HCT116 (cell line): ENCODE results near the gene METTL22. TPM values are rescaled to one million over a fixed set of nuclear protein-coding genes. Genes with fewer than 3 reads are reported as not detected.

Source experiments
- ATAC-seq: fragments of 200-7000 bp; cut with Tn5 transposase; 2 replicates; pipeline ENCODE4 v1.9.1; 2020; ENCODE audit warnings: mild to moderate bottlenecking, moderate library complexity
- BruUV-seq: library from RNA; stranded (reverse); fragments of 400-500 nt; replicated peaks from 2 replicates; lab custom pipeline; 2021; lab: Mats Ljungman, UMichigan
- CTCF ChIA-PET: fragments of 300-600 bp; sonication (Branson Sonifier 250); formaldehyde crosslinking; loops from one replicate; lab custom pipeline; 2021; ENCODE audit warnings: antibody characterized with exemption; lab: Charles Lee
- POLR2A ChIA-PET: fragments of 300-600, 350-600 bp; sonication (Branson Sonifier 250); formaldehyde crosslinking; loops from one replicate; lab custom pipeline; 2021; ENCODE audit warnings: antibody characterized with exemption; lab: Charles Lee
- RAD21 ChIA-PET, 2 experiments: fragments of 300-600 bp; sonication (Branson Sonifier 250); formaldehyde crosslinking; loops; one replicate each; lab custom pipeline; 2023; ENCODE audit warnings: low total read pairs in 2 of 2; ENCODE audit not compliant: uncharacterized antibody in 2 of 2, unreplicated experiment in 2 of 2, low non-redundant PET in 1 of 2; lab: Charles Lee
- DNase-seq: peaks from one replicate; pipeline ENCODE4 v3.0.0-alpha.2; 2010; ENCODE audit warnings: low read depth, low spot score
- H2AFZ ChIP-seq: fragments of 200-600 bp; shearing (Covaris generic), sonication (generic); 2 replicates; pipeline ENCODE4 v1.6.1; 2017; ENCODE audit warnings: low read depth, mixed run types, mixed read lengths, antibody characterized with exemption, low read length; ENCODE audit not compliant: poor library complexity, severe bottlenecking
- H3K27ac ChIP-seq: 2 replicates; pipeline ENCODE4 v1.5.1; 2012; ENCODE audit warnings: low read depth, low read length
- H3K27me3 ChIP-seq: fragments of 200-600 bp; sonication (generic); 2 replicates; pipeline ENCODE4 v1.6.1; 2016; ENCODE audit warnings: mixed run types, low read length, mixed read lengths; ENCODE audit not compliant: insufficient read depth
- H3K36me3 ChIP-seq, 2 experiments: fragments of 200-500 bp in 1 of 2; fragments of 200-600 bp in 1 of 2; sonication (Bioruptor generic) in 1 of 2; sonication (generic) in 1 of 2; 2 replicates each; pipeline versions ENCODE4 v1.5.1 to v1.6.1; 2014 to 2016; ENCODE audit warnings: low read length in 2 of 2, inconsistent platforms in 1 of 2, mixed read lengths in 1 of 2, mixed run types in 1 of 2; ENCODE audit not compliant: insufficient read depth in 2 of 2, control insufficient read depth in 1 of 2
- H3K4me1 ChIP-seq, 2 experiments: fragments of 200-600 bp in 1 of 2; sonication (generic) in 1 of 2; 2 replicates each; pipeline versions ENCODE4 v1.5.1 to v1.6.1; 2012 to 2017; ENCODE audit warnings: low read length in 2 of 2, inconsistent platforms in 1 of 2, mild to moderate bottlenecking in 1 of 2, mixed read lengths in 1 of 2, mixed run types in 1 of 2, moderate library complexity in 1 of 2; ENCODE audit not compliant: insufficient read depth in 2 of 2, control insufficient read depth in 1 of 2
- H3K4me2 ChIP-seq: fragments of 200-600 bp; sonication (generic); 2 replicates; pipeline ENCODE4 v1.6.1; 2017; ENCODE audit warnings: mixed run types, low read length, mixed read lengths
- H3K4me3 ChIP-seq, 2 experiments: fragments of 200-600 bp in 1 of 2; sonication (generic) in 1 of 2; replicated peaks in 1 of 2; 2 replicates each; pipeline ENCODE4 v1.5.1; 2011 to 2016; ENCODE audit warnings: low read length in 2 of 2, control low read depth in 1 of 2, low read depth in 1 of 2, mild to moderate bottlenecking in 1 of 2, mixed read lengths in 1 of 2, mixed run types in 1 of 2
- H3K79me2 ChIP-seq: fragments of 200-600 bp; sonication (generic); 2 replicates; pipeline ENCODE4 v1.6.1; 2017; ENCODE audit warnings: mild to moderate bottlenecking, mixed run types, low read length, moderate library complexity, mixed read lengths; ENCODE audit not compliant: insufficient read depth
- H3K9ac ChIP-seq: fragments of 200-600 bp; sonication (generic); 2 replicates; pipeline ENCODE4 v1.6.1; 2016; ENCODE audit warnings: low read length, mixed read lengths
- H3K9me2 ChIP-seq: fragments of 200-600 bp; sonication (generic), shearing (Covaris generic); 2 replicates; pipeline ENCODE4 v1.6.1; 2017; ENCODE audit warnings: mixed run types, mild to moderate bottlenecking, moderate library complexity; ENCODE audit not compliant: insufficient read depth
- H3K9me3 ChIP-seq, 2 experiments: fragments of 200-500 bp in 1 of 2; fragments of 200-600 bp in 1 of 2; sonication (Bioruptor generic) in 1 of 2; sonication (generic) in 1 of 2; 2 replicates each; pipeline ENCODE4 v1.6.1; 2014 to 2017; ENCODE audit warnings: low read length in 2 of 2, mixed read lengths in 2 of 2, inconsistent platforms in 1 of 2, low read depth in 1 of 2, mild to moderate bottlenecking in 1 of 2, mixed run types in 1 of 2, moderate library complexity in 1 of 2; ENCODE audit not compliant: control insufficient read depth in 1 of 2, insufficient read depth in 1 of 2
- H4K20me1 ChIP-seq: fragments of 200-600 bp; sonication (generic), shearing (Covaris generic); 2 replicates; pipeline ENCODE4 v1.6.1; 2017; ENCODE audit warnings: mixed run types, mild to moderate bottlenecking, moderate library complexity; ENCODE audit not compliant: insufficient read depth
- CEBPB ChIP-seq: IDR thresholded peaks from 2 replicates; pipeline ENCODE4 v1.6.1; 2012; ENCODE audit warnings: low read depth
- CTCF ChIP-seq, 3 experiments: fragments of 200-600 bp in 1 of 3; sonication (generic) in 1 of 3; IDR thresholded peaks in 2 of 3; conservative IDR thresholded peaks in 1 of 3; 2 replicates each; pipeline ENCODE4 v1.5.1; 2012 to 2017; ENCODE audit warnings: low read depth in 2 of 3, low read length in 2 of 3, antibody characterized with exemption in 1 of 3, borderline replicate concordance in 1 of 3, control low read depth in 1 of 3, mild to moderate bottlenecking in 1 of 3, mixed read lengths in 1 of 3, mixed run types in 1 of 3, moderate library complexity in 1 of 3; ENCODE audit not compliant: insufficient read depth in 1 of 3
- EZH2 ChIP-seq: fragments of 200-600 bp; sonication (generic); IDR thresholded peaks from 2 replicates; pipeline ENCODE4 v1.6.1; 2017; ENCODE audit warnings: antibody characterized with exemption, mixed run types
- EZH2phosphoT487 ChIP-seq: fragments of 200-600 bp; IDR thresholded peaks from 2 replicates; pipeline ENCODE4 v1.6.1; 2018; ENCODE audit warnings: antibody characterized with exemption, borderline replicate concordance
- FOSL1 ChIP-seq: IDR thresholded peaks from 2 replicates; pipeline ENCODE4 v1.6.1; 2012; ENCODE audit warnings: low read depth
- POLR2A ChIP-seq: IDR thresholded peaks from 2 replicates; pipeline ENCODE4 v1.7.0; 2011; ENCODE audit warnings: borderline replicate concordance; ENCODE audit not compliant: insufficient read depth, insufficient read length; ENCODE audit errors: extremely low read depth
- SP1 ChIP-seq: IDR thresholded peaks from 2 replicates; pipeline ENCODE4 v1.6.1; 2012; ENCODE audit warnings: low read depth
- SRF ChIP-seq: IDR thresholded peaks from 2 replicates; pipeline ENCODE4 v1.6.1; 2012; ENCODE audit warnings: low read depth
- TCF7L2 ChIP-seq: IDR thresholded peaks from 2 replicates; pipeline ENCODE4 v1.7.0; 2011; ENCODE audit warnings: borderline replicate concordance, inconsistent platforms; ENCODE audit not compliant: insufficient read depth, insufficient read length; ENCODE audit errors: extremely low read depth
- ZBTB33 ChIP-seq: IDR thresholded peaks from 2 replicates; pipeline ENCODE4 v1.6.1; 2011; ENCODE audit warnings: mild to moderate bottlenecking, low read length, moderate library complexity; ENCODE audit not compliant: insufficient replicate concordance; ENCODE audit errors: extremely low read depth
- ZFX ChIP-seq: fragments of 450-650 bp; IDR thresholded peaks from 2 replicates; pipeline ENCODE4 v1.6.1; 2017
- ZNF274 ChIP-seq: fragments of 200-500 bp; sonication (Bioruptor generic); IDR thresholded peaks from 2 replicates; pipeline ENCODE4 v1.6.1; 2014; ENCODE audit warnings: mild to moderate bottlenecking, low read depth, low read length, inconsistent platforms
- intact Hi-C: fragments of 100-400 bp; cut with micrococcal nuclease; formaldehyde crosslinking; loops from 2 replicates; pipeline ENCODE4 v1.10.0; 2022
- total RNA-seq: library from RNA; stranded (reverse); gene quantifications from one replicate; pipeline ENCODE4 v1.2.1, GENCODE V29; 2021; ENCODE audit not compliant: unreplicated experiment

The METTL22 gene
- total RNA-seq, 1 experiment from 2014 or later = 33.3 TPM

GRCh38 chr16:8607214-8607613, 14.3 kb upstream of the METTL22 start:
- no peak overlapping the region for H3K4me2 ChIP-seq
- no peaks in the 10 kb centered on the region for H3K79me2 ChIP-seq
- H3K36me3 ChIP-seq = no peaks in the 10 kb centered on the region
- no peaks in the 10 kb centered on the region for H4K20me1 ChIP-seq
- H3K9me2 ChIP-seq = no peaks in the 10 kb centered on the region
- no peak for DNase-seq
- H3K9me3 ChIP-seq = no peaks in the 10 kb centered on the region
- H2AFZ ChIP-seq = no peak overlapping the region
- no peak overlapping the region for H3K4me3 ChIP-seq
- POLR2A ChIA-PET = no interaction called here
- intact Hi-C loops = no loop called here
- no peak overlapping the region for H3K9ac ChIP-seq
- CTCF ChIA-PET = no interaction called here
- BruUV-seq = no TSS peak
- H3K27me3 ChIP-seq = peaks cover 37% of the 10 kb centered on the region
- TF ChIP-seq SRF = no peak
- no peak for TF ChIP-seq EZH2phosphoT487
- TF ChIP-seq ZFX = no peak
- TF ChIP-seq CEBPB = no peak
- no peak for TF ChIP-seq ZBTB33
- TF ChIP-seq TCF7L2 = no peak
- TF ChIP-seq FOSL1 = no peak
- no peak for TF ChIP-seq POLR2A
- no peak for TF ChIP-seq EZH2
- TF ChIP-seq CTCF (IDR thresholded peaks at IDR 0.05 in 2 of 3, conservative IDR thresholded peaks at IDR 0.05 in 1 of 3; ENCODE audit: borderline replicate concordance in 1 of 3, insufficient read depth in 1 of 3, low read depth in 2 of 3, low read length in 2 of 3) = no peak
- TF ChIP-seq ZNF274 = no peak
- TF ChIP-seq SP1 = no peak
- TF ChIP-seq, all 23 proteins: peak for 0
- Histone ChIP-seq H3K27ac (no peak overlapping the region), H3K4me1 (no peaks in the 10 kb centered on the region)
- no peak for ATAC-seq
- RAD21 ChIA-PET = no interaction called here
